BLaER1 treated with 17β-estradiol and CSF1 and Interleukin-3, amounts not matched to agents 10 nM and 100 nM (cell line): ENCODE measurements around the gene TMEM212.
"Not testable (repeated sequence)": the region's sequence is repeated elsewhere in the genome, so short reads cannot be mapped to it uniquely, and the experiment has no call there.

Source experiments
- H3K27ac ChIP-seq, 11 experiments: shearing (Covaris generic); formaldehyde crosslinking; 2 replicates each; pipeline ENCODE4 v1.8.1; 2022
- H3K27me3 ChIP-seq, 11 experiments: shearing (Covaris generic); formaldehyde crosslinking; 2 replicates each; pipeline ENCODE4 v1.8.1; 2022
- H3K36me3 ChIP-seq, 11 experiments: shearing (Covaris generic); formaldehyde crosslinking; 2 replicates each; pipeline ENCODE4 v1.8.1; 2022
- H3K4me1 ChIP-seq, 10 experiments: shearing (Covaris generic); formaldehyde crosslinking; 2 replicates each; pipeline ENCODE4 v1.8.1; 2022
- H3K4me2 ChIP-seq, 11 experiments: shearing (Covaris generic); formaldehyde crosslinking; 2 replicates each; pipeline ENCODE4 v1.8.1; 2022
- H3K4me3 ChIP-seq, 10 experiments: shearing (Covaris generic); formaldehyde crosslinking; 2 replicates each; pipeline ENCODE4 v1.8.1; 2022
- H3K9ac ChIP-seq, 11 experiments: shearing (Covaris generic); formaldehyde crosslinking; 2 replicates each; pipeline ENCODE4 v1.8.1; 2022
- H3K9me3 ChIP-seq, 11 experiments: shearing (Covaris generic); formaldehyde crosslinking; replicated peaks in 1 of 11; 2 replicates each; pipeline ENCODE4 v1.8.1; 2022
- H4K20me1 ChIP-seq, 11 experiments: shearing (Covaris generic); formaldehyde crosslinking; 2 replicates each; pipeline ENCODE4 v1.8.1; 2022
- Cebpa-rat ChIP-seq, 11 experiments: shearing (Covaris generic); IDR thresholded peaks; 2 replicates each; pipeline ENCODE4 v1.8.1; 2022

TMEM212 gene

GRCh38 chr3:171850320-171850959 is 7.3 kb downstream of the TMEM212 start:
- Histone ChIP-seq H3K9me3 (peaks cover 34 to 50% (median 41%) of the 10 kb centered on the region in 11 experiments), H3K4me3 (peak overlapping the region in 3 of 10 experiments; percentile 13 to 30 (median 18); a peak in 2 of 20 replicates), H3K9ac (peak overlapping the region in 4 of 11 experiments; percentile 0 to 68 (median 34); a peak in 7 of 22 replicates), H3K4me1 (peaks cover 46 to 77% (median 67%) of the 10 kb centered on the region in 10 experiments), H3K27ac (peak overlapping the region in 9 of 11 experiments; percentile 1 to 73 (median 33); a peak in 9 of 22 replicates), H3K36me3 (peaks cover 0 to 5% (median 0%) of the 10 kb centered on the region in 11 experiments; a peak in 4 of 22 replicates), H4K20me1 (no peaks in the 10 kb centered on the region), H3K4me2 (peak overlapping the region; percentile 64 to 91 (median 79)), H3K27me3 (no peaks in the 10 kb centered on the region)
- no peak for TF ChIP-seq Cebpa-rat (IDR thresholded peaks at IDR 0.05)

GRCh38 chr3:171850960-171851659 is 8.0 kb downstream of the TMEM212 start:
- no peak for TF ChIP-seq Cebpa-rat (IDR thresholded peaks at IDR 0.05)
- H3K9ac ChIP-seq = peak overlapping the region in 3 of 11 experiments; percentile 0 to 68 (median 17); a peak in 4 of 22 replicates
- H4K20me1 ChIP-seq = no peaks in the 10 kb centered on the region
- peak overlapping the region in 2 of 10 experiments; percentile 18 to 30; a peak in 2 of 20 replicates for H3K4me3 ChIP-seq
- H3K4me2 ChIP-seq = peak overlapping the region; percentile 64 to 91 (median 79)
- H3K36me3 ChIP-seq = peaks cover 0 to 5% (median 0%) of the 10 kb centered on the region in 11 experiments; a peak in 4 of 22 replicates
- H3K9me3 ChIP-seq = peaks cover 40 to 56% (median 48%) of the 10 kb centered on the region in 11 experiments
- H3K27ac ChIP-seq = peak overlapping the region in 9 of 11 experiments; percentile 1 to 73 (median 33); a peak in 11 of 22 replicates
- H3K4me1 ChIP-seq = peaks cover 45 to 70% (median 60%) of the 10 kb centered on the region in 10 experiments
- H3K27me3 ChIP-seq = no peaks in the 10 kb centered on the region

- Histone ChIP-seq H3K4me2 (peak overlapping the region; percentile 64 to 91 (median 79); a peak in 20 of 22 replicates), H3K27ac (peak overlapping the region in 1 of 11 experiments; percentile 73; a peak in 3 of 22 replicates)
Measured at GRCh38 chr3:171851660-171852058, 8.5 kb downstream of the TMEM212 start.

GRCh38 chr3:171854649-171855305 is 11.6 kb downstream of the TMEM212 start:
- Histone ChIP-seq H3K9me3 (peaks cover 60 to 77% (median 72%) of the 10 kb centered on the region in 11 experiments), H3K4me2 (no peak overlapping the region), H3K4me3 (no peak overlapping the region; a peak in 2 of 20 replicates), H3K27ac (no peak overlapping the region), H3K4me1 (peaks cover 19 to 34% (median 26%) of the 10 kb centered on the region in 10 experiments), H4K20me1 (no peaks in the 10 kb centered on the region), H3K9ac (no peak overlapping the region), H3K27me3 (no peaks in the 10 kb centered on the region), H3K36me3 (peaks cover 0 to 6% (median 0%) of the 10 kb centered on the region in 11 experiments; a peak in 4 of 22 replicates)
- TF ChIP-seq Cebpa-rat (IDR thresholded peaks at IDR 0.05) = no peak

More at GRCh38 chr3:171851660-171852058, 8.5 kb downstream of the TMEM212 start:
- Histone ChIP-seq H3K36me3 (peaks cover 0 to 6% (median 0%) of the 10 kb centered on the region in 11 experiments; a peak in 4 of 22 replicates), H3K27me3 (no peaks in the 10 kb centered on the region), H4K20me1 (no peaks in the 10 kb centered on the region), H3K9ac (no peak overlapping the region), H3K9me3 (peaks cover 46 to 61% (median 53%) of the 10 kb centered on the region in 11 experiments), H3K4me3 (no peak overlapping the region; a peak in 1 of 20 replicates), H3K4me1 (peaks cover 39 to 65% (median 54%) of the 10 kb centered on the region in 10 experiments)
- TF ChIP-seq Cebpa-rat (IDR thresholded peaks at IDR 0.05) = no peak

GRCh38 chr3:171858770-171859169 is 15.6 kb downstream of the TMEM212 start:
- H3K4me1 ChIP-seq, H3K27ac ChIP-seq, H3K4me2 ChIP-seq, H3K4me3 ChIP-seq, H4K20me1 ChIP-seq, H3K36me3 ChIP-seq, H3K9ac ChIP-seq, H3K27me3 ChIP-seq: not testable (repeated sequence)
- peaks cover 42 to 63% (median 52%) of the 10 kb centered on the region in 11 experiments for H3K9me3 ChIP-seq

DNA sequence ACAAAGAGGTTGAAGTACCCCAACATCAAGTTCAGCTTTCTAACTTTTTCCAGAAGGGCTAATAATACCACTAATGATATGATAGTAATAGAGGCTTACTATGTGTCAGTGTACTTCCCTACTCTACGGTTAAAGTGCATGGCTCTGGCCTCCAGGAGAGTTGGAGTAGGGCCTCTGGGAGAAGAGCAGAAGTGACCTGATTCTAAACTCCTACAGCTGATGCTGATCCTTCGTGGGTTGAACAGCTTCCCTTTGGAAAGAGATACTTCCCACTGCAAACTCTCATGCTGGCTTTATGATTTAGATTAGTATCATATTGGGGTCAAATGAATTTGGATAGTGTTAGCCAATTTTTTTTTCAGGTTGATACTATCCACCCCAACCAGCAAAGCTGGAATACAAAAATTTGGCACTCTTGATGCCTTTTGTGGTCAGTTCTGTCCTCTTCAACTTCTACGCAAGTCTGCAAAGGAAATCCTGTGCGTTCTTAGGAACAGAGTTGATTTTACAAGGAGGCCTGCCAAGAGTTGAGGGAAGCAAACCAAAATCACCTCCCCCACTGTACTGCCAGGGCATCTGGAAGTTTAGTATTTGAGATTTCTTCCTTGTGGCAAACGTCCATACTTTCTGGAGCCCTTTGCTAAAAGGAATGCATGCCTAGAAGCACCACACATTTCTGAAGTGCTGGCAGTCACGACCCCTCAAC is 17.8 kb downstream of the TMEM212 start:
- no peak for TF ChIP-seq Cebpa-rat (IDR thresholded peaks at IDR 0.05)

DNA sequence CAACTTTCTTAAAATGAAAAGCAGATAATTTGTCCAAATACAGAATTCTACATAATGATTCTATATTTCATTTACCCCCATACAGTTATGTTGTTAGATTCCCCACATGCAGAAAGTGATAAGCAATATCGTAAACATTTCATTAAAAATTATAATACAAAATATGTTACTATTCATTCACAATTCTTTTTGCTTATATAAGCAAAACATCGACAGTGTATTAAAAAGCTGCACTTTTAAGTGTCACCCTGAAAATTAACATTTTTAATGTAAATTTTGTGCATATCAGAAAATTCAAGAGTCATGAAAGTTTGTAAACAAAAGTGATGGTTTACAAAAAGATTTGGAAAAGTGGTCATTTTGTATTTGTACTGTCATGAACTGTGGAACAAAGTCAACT is 19.2 kb downstream of the TMEM212 start:
- no peak for TF ChIP-seq Cebpa-rat (IDR thresholded peaks at IDR 0.05)
- Histone ChIP-seq H3K27me3 (no peaks in the 10 kb centered on the region), H3K4me1 (peaks cover 0 to 9% (median 7%) of the 10 kb centered on the region in 10 experiments; a peak in 11 of 20 replicates), H3K4me3 (no peak overlapping the region), H4K20me1 (no peaks in the 10 kb centered on the region), H3K27ac (no peak overlapping the region), H3K9ac (no peak overlapping the region), H3K36me3 (no peaks in the 10 kb centered on the region), H3K4me2 (no peak overlapping the region), H3K9me3 (peaks cover 6 to 28% (median 16%) of the 10 kb centered on the region in 11 experiments)

More for the DNA sequence above, 17.8 kb downstream of the TMEM212 start:
- Histone ChIP-seq H3K9ac (no peak overlapping the region), H3K4me3 (no peak overlapping the region), H3K36me3 (peaks cover 0 to 6% (median 0%) of the 10 kb centered on the region in 11 experiments; a peak in 1 of 22 replicates), H3K9me3 (peaks cover 20 to 40% (median 29%) of the 10 kb centered on the region in 11 experiments), H4K20me1 (no peaks in the 10 kb centered on the region), H3K4me1 (peaks cover 0 to 9% (median 7%) of the 10 kb centered on the region in 10 experiments; a peak in 11 of 20 replicates), H3K27me3 (no peaks in the 10 kb centered on the region), H3K4me2 (peak overlapping the region in 7 of 11 experiments; percentile 8 to 48 (median 17); a peak in 7 of 22 replicates), H3K27ac (no peak overlapping the region)

DNA sequence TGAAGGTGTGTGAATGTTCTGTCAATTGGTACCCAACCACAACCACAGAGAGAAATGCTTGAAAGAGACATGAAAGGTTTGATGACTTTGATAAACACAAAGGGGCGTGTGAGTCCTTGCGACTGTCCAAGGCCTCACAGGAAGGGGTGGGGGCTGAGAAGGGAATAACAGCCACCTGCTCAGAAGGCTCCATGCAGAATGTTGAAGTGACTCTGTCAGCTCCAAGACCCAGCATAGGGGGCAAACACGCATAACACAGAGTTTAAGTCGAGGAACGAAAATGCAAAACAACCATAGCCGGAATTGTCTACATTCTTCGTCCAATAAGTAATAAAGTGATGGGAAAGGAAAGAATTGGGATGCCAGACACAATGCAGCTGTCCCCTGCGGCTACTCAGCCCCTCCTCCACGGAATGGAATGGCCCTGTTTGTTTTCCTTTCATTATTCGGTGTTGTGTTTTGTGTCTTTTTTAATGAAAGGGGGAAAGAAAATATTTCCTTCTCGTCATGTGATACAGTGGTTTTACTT is 19.9 kb downstream of the TMEM212 start:
- Histone ChIP-seq H4K20me1 (no peaks in the 10 kb centered on the region), H3K4me3 (no peak overlapping the region), H3K27ac (no peak overlapping the region), H3K27me3 (no peaks in the 10 kb centered on the region), H3K36me3 (no peaks in the 10 kb centered on the region), H3K4me1 (peaks cover 0 to 9% (median 7%) of the 10 kb centered on the region in 10 experiments; a peak in 11 of 20 replicates), H3K9ac (no peak overlapping the region), H3K9me3 (peaks cover 0 to 29% (median 12%) of the 10 kb centered on the region in 11 experiments; a peak in 12 of 22 replicates), H3K4me2 (no peak overlapping the region)
- TF ChIP-seq Cebpa-rat (IDR thresholded peaks at IDR 0.05) = no peak
